Right lung (tissue), 5 donors: ENCODE measurements around the gene TLE4. TPM values are rescaled to one million over a fixed set of nuclear protein-coding genes. Genes with fewer than 3 reads are reported as not detected.

Experiments
- DNase-seq, 2 donors: peaks; one replicate each; pipeline ENCODE4 v3.0.0-alpha.2; 2013
- polyA plus RNA-seq, 5 donors: library from polyadenylated mRNA; unstranded; fragments of 120-200 nt; gene quantifications; one replicate each; pipeline versions ENCODE4 v1.2.1 to v1.2.3, GENCODE V29; 2013; ENCODE audit warnings: inconsistent platforms in 1 of 5, low replicate concordance in 1 of 5; ENCODE audit not compliant: insufficient read length in 5 of 5, insufficient read depth in 1 of 5

The TLE4 gene
- polyA plus RNA-seq, 5 donors, result 27.1 to 35.7 (median 28.2) TPM

DNA sequence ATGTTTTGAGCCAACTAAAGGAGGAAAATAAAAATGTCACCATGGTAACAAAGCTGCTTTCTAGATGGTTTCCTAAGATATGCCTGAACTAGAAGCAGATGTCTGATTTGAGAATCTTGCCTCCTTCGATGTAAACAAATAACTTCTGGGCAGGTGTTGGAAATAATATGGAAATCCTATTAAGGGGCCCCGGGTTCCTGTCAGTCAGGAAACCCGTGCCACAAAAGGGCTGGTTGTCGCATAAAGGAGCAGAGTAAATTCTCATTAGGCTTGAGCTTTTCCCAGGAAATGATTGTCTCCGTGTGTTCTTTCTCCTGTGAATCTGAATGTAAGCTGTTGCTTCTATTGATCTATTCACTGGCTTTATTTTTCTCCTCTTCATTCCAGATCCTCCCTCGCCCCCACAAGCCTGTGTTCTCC, 90.8 kb downstream of the TLE4 start:
- peak in 1 of 2 donors; percentile 31 for DNase-seq

DNA sequence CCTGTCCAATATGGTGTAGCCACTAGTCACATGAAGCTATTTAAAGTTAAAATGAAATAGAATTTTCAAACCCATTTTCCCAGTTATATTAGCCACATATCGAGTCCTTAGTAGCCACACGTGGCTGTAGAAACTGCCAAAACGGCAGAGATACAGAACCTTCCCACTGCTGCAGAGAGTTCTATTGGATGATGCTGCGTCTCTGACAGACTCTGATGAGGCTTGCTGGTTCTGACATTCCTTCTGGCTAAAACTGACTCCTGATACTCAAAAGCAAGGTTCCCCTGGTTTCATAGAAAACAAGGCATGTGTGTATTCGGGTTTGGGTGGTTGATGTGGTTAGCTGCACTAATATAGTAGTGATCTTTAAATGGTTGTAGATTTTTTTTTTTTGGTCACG, 91.5 kb downstream of the TLE4 start:
- no peak for DNase-seq

- DNase-seq, result peak in 1 of 2 donors; percentile 21
These were observed 92.1 kb downstream of the TLE4 start for GRCh38 chr9:79663878-79664277.

DNA sequence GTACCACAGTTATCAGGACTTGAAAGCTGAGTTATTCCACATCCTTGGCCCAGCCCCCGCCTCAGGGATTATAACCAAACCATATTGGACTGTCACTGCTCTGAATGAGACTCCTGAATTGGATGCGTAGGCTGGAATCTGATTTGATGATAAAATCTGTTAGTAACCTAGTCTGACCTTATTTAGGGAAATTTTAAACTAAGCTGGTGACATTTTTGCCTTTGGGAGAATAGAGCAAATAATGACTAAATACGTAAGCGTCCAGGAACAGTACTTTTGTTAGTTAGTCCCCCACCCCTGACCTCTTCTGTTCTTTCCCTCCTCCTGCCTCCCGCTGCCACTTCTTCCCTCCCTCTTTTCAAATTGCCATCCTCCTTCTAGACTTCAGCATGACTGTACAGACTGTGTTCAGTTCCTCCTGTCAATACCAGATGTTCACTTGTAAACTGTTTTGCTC, 92.6 kb downstream of the TLE4 start:
- no peak for DNase-seq

- no peak for DNase-seq
These were observed 93.6 kb downstream of the TLE4 start for GRCh38 chr9:79665369-79665768.

DNA sequence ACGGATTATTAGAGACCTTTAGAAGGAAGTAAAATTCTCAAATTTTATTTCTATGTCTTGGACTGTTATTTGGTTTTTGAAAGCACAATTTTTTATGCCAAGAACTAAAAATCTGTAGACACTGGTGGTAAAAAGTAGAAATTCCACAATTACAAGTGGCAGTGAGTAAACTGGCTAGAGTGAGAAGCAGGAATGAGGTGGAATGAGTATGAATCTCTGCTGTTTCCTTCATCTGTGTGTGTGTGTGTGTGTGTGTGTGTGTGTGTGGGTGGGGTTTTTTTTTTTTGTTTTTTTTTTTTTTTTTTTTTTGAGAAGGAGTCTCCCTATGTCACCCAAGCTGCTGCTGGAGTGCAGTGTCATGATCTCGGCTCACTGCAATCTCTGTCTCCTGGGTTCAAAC, 94.2 kb downstream of the TLE4 start:
- DNase-seq, result no peak

DNA sequence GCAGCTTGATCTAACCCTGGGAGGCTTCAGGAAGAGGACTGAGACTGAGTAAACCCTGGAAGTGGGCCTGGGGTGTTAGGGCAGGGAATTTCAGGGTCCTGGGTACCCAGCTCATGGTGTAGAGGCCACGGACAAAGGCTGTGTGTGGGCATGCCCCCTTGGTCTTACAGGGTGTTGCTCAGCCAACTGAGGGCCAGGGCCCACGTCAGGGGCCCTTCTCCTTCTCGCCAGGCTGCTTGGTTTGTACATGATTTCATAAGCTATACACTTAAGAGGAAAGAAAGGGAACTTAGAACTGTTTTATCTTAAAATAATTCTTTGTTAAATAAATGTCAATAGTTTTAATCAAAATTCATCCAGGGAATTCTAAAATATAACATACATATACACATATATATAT, 95.4 kb downstream of the TLE4 start:
- no peak for DNase-seq

- no peak for DNase-seq
These were observed 96.2 kb downstream of the TLE4 start for GRCh38 chr9:79667817-79668436.

- DNase-seq, result no peak
These were observed 97.2 kb downstream of the TLE4 start for GRCh38 chr9:79668956-79669355.

GRCh38 chr9:79670269-79670961, 98.7 kb downstream of the TLE4 start:
- DNase-seq, result no peak

DNA sequence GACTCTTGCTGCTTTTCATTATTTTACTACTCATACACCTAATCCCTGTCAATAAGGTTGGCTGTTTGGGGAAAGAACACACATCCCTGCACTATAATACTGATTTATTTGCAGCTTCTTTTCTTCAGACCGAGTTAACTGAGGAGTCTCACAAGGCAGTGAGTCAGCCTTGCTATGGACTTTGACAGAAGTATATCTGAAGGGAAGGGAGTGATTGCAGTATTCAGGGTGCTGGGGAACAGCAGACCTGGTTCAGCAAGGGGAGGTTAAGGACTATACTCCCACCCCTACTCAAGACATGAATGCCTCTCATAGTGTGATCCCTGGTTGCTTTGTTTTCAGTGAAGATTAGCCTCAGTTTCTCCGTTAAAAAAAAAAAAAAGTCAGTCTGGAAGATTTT, 99.8 kb downstream of the TLE4 start:
- no peak for DNase-seq

- no peak for DNase-seq
These were observed 100.5 kb downstream of the TLE4 start for GRCh38 chr9:79672236-79672635.

DNA sequence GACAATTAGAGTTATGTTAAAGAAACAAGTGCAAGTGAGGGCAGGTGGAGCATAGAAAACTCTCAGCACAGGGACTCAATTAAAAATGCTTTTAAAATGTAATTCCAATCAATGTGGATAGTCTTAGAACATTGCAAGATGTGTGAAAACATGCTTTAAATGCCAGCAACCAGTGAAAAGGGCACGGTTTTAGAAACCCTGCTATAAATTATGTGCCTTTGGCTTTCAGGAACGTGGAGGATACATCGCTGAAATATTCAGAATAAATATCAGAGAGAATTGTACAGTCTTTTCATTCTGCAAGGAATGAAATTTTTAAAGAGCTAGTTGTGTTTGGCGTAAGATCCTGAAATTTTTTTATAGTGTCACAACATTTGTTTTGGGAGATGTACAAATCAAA, 101.1 kb downstream of the TLE4 start:
- DNase-seq, result no peak

- no peak for DNase-seq
These were observed 101.8 kb downstream of the TLE4 start for GRCh38 chr9:79673614-79674013.

DNA sequence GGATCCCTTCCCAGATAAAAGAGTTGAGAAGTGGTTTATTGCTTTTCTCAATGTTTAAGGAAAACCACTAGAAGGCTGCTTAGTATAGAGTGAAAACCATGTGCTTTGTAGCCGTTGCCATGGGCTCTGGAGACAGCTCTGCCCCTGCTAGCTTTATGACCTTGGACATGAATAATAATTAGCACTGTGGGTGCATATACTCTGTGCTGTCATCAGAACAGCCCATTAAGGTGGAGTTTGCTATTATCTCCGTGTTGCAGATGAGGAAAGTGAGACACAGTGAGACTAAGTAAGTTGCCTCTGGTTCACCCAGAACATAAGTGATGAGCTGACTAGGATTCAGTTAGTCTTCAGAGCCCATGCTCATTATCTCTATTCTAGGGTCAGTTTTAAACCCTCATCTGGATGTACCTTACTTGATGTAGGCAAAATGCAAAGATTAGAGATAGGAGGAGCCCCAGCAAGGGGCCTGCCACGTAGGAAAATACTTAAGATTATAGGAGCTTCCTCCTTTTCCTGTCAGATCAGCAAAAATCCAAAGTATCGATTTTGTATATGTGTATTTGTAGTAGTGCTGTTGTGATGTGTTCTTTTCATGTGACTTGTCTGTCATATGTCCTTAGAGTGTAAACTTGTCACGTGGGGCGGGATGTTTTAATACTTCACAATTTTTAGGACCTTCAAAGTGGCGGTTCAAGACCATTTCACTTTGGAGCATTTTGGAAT, 102.5 kb downstream of the TLE4 start:
- no peak for DNase-seq

DNA sequence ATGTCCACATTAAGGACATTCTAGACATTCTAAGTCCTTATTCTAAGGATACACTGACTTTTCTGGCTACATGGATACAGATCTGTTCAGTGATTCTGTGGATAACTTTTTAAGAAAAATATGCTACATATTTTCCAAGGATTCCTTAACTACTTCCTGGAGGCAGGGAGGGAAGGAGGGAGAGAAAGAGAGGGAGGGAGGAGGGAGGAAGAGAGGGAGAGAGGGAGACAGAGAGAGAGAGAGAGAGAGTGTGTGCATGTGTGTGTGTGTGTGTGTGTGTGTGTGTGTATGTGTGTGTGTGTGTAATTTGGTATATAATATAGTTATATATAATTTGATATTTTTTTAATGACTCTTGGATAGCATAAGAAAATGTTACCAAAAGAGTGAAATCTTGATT, 109.8 kb downstream of the TLE4 start:
- no peak for DNase-seq

- DNase-seq, result no peak
These were observed 110.4 kb downstream of the TLE4 start for GRCh38 chr9:79682076-79682736.

DNA sequence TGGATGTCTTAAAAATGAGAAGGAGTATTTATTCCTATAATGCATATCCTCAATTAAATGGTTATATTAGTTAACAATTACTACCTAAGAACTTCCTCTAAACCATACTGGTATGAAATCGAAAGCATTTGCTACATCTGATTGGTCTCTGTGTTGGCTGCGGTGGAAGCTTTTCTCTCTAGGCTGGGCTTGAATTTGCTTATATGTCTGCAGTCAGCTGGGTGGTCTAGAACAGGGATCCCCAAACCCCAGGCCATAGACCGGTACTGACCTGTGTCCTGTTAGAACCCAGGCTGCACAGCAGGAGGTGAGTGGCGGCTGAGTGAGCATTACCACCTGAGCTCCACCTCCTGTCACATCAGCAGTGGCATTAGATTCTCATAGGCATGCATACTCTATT, 112.3 kb downstream of the TLE4 start:
- DNase-seq, result no peak

- no peak for DNase-seq
These were observed 113.2 kb downstream of the TLE4 start for GRCh38 chr9:79684711-79685575.

- DNase-seq, result no peak
These were observed 113.8 kb downstream of the TLE4 start for GRCh38 chr9:79685577-79685976.

DNA sequence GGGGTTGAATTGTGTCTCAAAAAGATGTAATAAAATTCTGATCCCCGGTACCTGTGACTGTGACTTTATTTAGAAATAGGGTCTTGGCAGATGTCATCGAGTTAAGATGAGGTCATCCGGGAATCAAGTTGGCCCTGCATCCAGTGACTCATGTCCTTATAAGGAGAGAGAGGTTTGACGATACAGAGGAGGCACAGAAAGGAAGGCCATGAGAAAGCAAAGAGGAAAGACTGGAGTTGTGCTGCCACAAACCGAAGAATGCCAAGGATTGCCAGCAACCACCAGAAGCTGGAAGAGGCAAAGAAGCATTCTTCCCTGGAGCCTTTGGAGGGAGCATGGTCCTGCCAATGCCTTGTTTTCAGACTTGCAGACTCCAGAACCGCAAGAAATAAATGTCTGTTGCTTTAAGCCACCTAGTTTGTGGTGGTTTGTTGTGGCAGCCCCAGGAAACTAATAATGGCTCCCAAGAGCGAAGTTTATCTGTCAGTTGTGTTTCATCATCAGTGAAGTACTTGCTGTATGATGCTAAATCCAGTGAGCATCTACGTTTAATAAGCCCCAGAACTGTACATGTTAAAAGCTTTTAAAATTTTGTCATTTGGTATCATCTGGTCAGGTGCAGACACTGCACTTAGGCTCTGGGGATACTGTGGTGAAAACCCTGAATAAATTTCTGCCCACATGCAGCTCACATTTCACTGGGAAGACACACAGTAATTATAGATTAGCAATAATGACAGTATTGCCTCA, 114.8 kb downstream of the TLE4 start:
- no peak for DNase-seq
